Endodermal cell (in vitro differentiated cells): ENCODE data around the gene CCDC92B. TPM values are rescaled to one million over a fixed set of nuclear protein-coding genes. Genes with fewer than 3 reads are reported as not detected.

Source experiments
- DNase-seq: peaks from one replicate; pipeline ENCODE4 v3.0.0-alpha.2; 2017
- H3K27ac ChIP-seq: 2 replicates; pipeline ENCODE4 v1.5.1; 2013; ENCODE audit warnings: mild to moderate bottlenecking, low read depth, low read length, moderate library complexity
- H3K27me3 ChIP-seq: 2 replicates; pipeline ENCODE4 v1.6.1; 2013; ENCODE audit warnings: mild to moderate bottlenecking, low read length, moderate library complexity; ENCODE audit not compliant: insufficient read depth, control insufficient read depth, poor library complexity, severe bottlenecking
- H3K36me3 ChIP-seq: 2 replicates; pipeline ENCODE4 v1.7.0; 2013; ENCODE audit warnings: mild to moderate bottlenecking, low read length, moderate library complexity; ENCODE audit not compliant: control insufficient read depth, insufficient read depth
- H3K4me1 ChIP-seq: one replicate; pipeline ENCODE4 v1.7.0; 2013; ENCODE audit warnings: low read length; ENCODE audit not compliant: control insufficient read depth, insufficient read depth
- H3K4me3 ChIP-seq: 2 replicates; pipeline ENCODE4 v1.5.1; 2013; ENCODE audit warnings: mild to moderate bottlenecking, low read length, moderate library complexity
- H3K9ac ChIP-seq: 2 replicates; pipeline ENCODE4 v1.6.1; 2013; ENCODE audit warnings: mild to moderate bottlenecking, low read length, moderate library complexity; ENCODE audit not compliant: poor library complexity, severe bottlenecking; ENCODE audit errors: extremely low read depth
- H3K9me3 ChIP-seq: 2 replicates; pipeline ENCODE4 v1.6.1; 2013; ENCODE audit warnings: mild to moderate bottlenecking, low read length, moderate library complexity; ENCODE audit not compliant: control insufficient read depth
- H3K27ac Mint-ChIP-seq: 2 replicates; pipeline ENCODE4 v1.8.0; 2020; ENCODE audit warnings: mixed read lengths
- H3K27me3 Mint-ChIP-seq: 2 replicates; pipeline ENCODE4 v1.8.0; 2021; ENCODE audit warnings: mild to moderate bottlenecking, mixed read lengths; ENCODE audit not compliant: insufficient read depth
- H3K36me3 Mint-ChIP-seq: 2 replicates; pipeline ENCODE4 v1.8.0; 2020; ENCODE audit warnings: low read depth, mixed read lengths
- H3K4me1 Mint-ChIP-seq: 2 replicates; pipeline ENCODE4 v1.8.0; 2020; ENCODE audit warnings: mixed read lengths
- H3K4me3 Mint-ChIP-seq: 2 replicates; pipeline ENCODE4 v1.8.0; 2020; ENCODE audit warnings: mild to moderate bottlenecking, moderate library complexity, mixed read lengths
- H3K9me3 Mint-ChIP-seq: 2 replicates; pipeline ENCODE4 v1.8.0; 2020; ENCODE audit warnings: mild to moderate bottlenecking, mixed read lengths
- WGBS, 2 experiments: methylation state at CpG; one replicate each; pipeline versions ENCODE4 v1.1.5 to v1.1.7; 2013; ENCODE audit warnings: missing lambda C conversion rate in 2 of 2, mixed read lengths in 1 of 2; ENCODE audit not compliant: insufficient coverage in 1 of 2, insufficient read length in 1 of 2; 5-methylcytosine and 5-hydroxymethylcytosine counted together
- total RNA-seq, 2 donors: library from RNA; stranded (reverse); fragmentation: NEBNext Ultra II Directional in 1 of 2; extraction: Animal tissue kit (Norgen Biotek cat#: 25700) in 1 of 2; gene quantifications; 2 replicates in 1 of 2; 3 replicates in 1 of 2; pipeline ENCODE4 v1.2.1, GENCODE V29; 2021
- TF ChIP-seq, protein P1 (sequence below): fragments of 200-600 bp; sonication (generic); conservative IDR thresholded peaks from 2 replicates; pipeline ENCODE4 v1.5.0; 2021; ENCODE audit warnings: antibody characterized with exemption, mild to moderate bottlenecking

The CCDC92B gene
- total RNA-seq, 2 donors from 2014 or later = 4.3 to 5.8 TPM

- H3K27me3 ChIP-seq = no peaks in the 10 kb centered on the region
- H3K4me3 ChIP-seq = no peak overlapping the region
- no peak for DNase-seq
- Mint-ChIP-seq H3K36me3 (no peaks in the 10 kb centered on the region), H3K27ac (no peak overlapping the region), H3K27me3 (peaks cover 29% of the 10 kb centered on the region), H3K4me3 (no peak overlapping the region), H3K4me1 (peaks cover 4% of the 10 kb centered on the region), H3K9me3 (no peaks in the 10 kb centered on the region)
- no peak overlapping the region for H3K9ac ChIP-seq
- 82 to 83% methylated on average over 2 to 6 of the region's 6 CpGs for WGBS, 2 experiments
- H3K27ac ChIP-seq = no peak overlapping the region
- H3K9me3 ChIP-seq = no peaks in the 10 kb centered on the region
- TF ChIP-seq, protein P1, sequence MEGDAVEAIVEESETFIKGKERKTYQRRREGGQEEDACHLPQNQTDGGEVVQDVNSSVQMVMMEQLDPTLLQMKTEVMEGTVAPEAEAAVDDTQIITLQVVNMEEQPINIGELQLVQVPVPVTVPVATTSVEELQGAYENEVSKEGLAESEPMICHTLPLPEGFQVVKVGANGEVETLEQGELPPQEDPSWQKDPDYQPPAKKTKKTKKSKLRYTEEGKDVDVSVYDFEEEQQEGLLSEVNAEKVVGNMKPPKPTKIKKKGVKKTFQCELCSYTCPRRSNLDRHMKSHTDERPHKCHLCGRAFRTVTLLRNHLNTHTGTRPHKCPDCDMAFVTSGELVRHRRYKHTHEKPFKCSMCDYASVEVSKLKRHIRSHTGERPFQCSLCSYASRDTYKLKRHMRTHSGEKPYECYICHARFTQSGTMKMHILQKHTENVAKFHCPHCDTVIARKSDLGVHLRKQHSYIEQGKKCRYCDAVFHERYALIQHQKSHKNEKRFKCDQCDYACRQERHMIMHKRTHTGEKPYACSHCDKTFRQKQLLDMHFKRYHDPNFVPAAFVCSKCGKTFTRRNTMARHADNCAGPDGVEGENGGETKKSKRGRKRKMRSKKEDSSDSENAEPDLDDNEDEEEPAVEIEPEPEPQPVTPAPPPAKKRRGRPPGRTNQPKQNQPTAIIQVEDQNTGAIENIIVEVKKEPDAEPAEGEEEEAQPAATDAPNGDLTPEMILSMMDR = no peak
- no peaks in the 10 kb centered on the region for H3K36me3 ChIP-seq
- H3K4me1 ChIP-seq = no peaks in the 10 kb centered on the region
Measured at GRCh38 chr17:2778489-2778888, 29.0 kb upstream of the CCDC92B start.

DNA sequence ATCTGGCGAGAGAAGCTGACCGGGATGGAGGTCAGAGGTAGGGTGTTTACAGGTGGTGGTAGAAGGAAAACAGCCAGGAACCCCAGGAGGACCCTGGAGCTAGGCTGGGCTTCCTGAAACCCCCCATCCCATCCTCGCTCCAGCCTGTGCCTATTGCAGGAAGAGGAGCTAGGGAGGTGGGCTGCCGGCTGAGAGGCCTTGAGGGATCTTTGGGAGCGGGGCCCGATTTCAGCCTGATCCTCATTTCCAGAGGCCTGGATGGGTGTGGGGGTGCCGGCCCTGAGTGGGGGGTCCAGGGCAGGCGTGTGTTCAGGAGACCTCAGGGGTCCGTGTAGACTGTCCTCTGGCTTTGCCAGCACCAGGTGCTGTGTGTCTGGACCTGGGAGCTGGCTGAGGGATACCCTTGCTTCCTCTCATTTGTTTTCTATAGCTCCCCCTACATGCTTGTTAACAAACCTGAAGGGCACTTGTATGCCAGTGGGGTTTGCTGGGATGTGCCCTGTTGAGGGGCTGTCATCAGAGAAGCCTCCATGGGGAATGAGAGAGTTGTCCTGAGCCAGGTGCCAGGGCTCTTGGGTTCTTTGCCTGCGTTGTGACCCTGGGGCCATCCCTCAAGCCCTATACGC lies 27.9 kb upstream of the CCDC92B start:
- Histone ChIP-seq H3K4me3 (peak overlapping the region; percentile 87), H3K9ac (no peak overlapping the region), H3K9me3 (no peaks in the 10 kb centered on the region), H3K27me3 (peaks cover 4% of the 10 kb centered on the region), H3K36me3 (no peaks in the 10 kb centered on the region), H3K4me1 (no peaks in the 10 kb centered on the region), H3K27ac (no peak overlapping the region)
- peaks cover 33% of the 10 kb centered on the region for H3K27me3 Mint-ChIP-seq
- 26 to 33% methylated on average over 3 to 11 of the region's 11 CpGs for WGBS, 2 experiments
- peak overlapping the region; percentile 77 for H3K4me3 Mint-ChIP-seq
- H3K36me3 Mint-ChIP-seq = no peaks in the 10 kb centered on the region
- peak; percentile 84 for DNase-seq
- TF ChIP-seq, protein P1 = peak; percentile 40
- H3K4me1 Mint-ChIP-seq = peaks cover 4% of the 10 kb centered on the region
- H3K27ac Mint-ChIP-seq = peak overlapping the region; percentile 80
- H3K9me3 Mint-ChIP-seq = no peaks in the 10 kb centered on the region

GRCh38 chr17:2776589-2777241 lies 27.3 kb upstream of the CCDC92B start:
- peak overlapping the region; percentile 77 for H3K4me3 Mint-ChIP-seq
- H3K36me3 Mint-ChIP-seq = no peaks in the 10 kb centered on the region
- peaks cover 33% of the 10 kb centered on the region for H3K27me3 Mint-ChIP-seq
- H3K27ac ChIP-seq = no peak overlapping the region
- no peaks in the 10 kb centered on the region for H3K4me1 ChIP-seq
- H3K36me3 ChIP-seq = no peaks in the 10 kb centered on the region
- H3K4me1 Mint-ChIP-seq = peaks cover 4% of the 10 kb centered on the region
- H3K4me3 ChIP-seq = peak overlapping the region; percentile 87
- no peaks in the 10 kb centered on the region for H3K9me3 Mint-ChIP-seq
- peak; percentile 93 for DNase-seq
- peak overlapping the region; percentile 80 for H3K27ac Mint-ChIP-seq
- H3K9ac ChIP-seq = no peak overlapping the region
- no peaks in the 10 kb centered on the region for H3K9me3 ChIP-seq
- 0 to 1% methylated on average over 4 to 68 of the region's 80 CpGs for WGBS, 2 experiments
- H3K27me3 ChIP-seq = peaks cover 4% of the 10 kb centered on the region
- TF ChIP-seq, protein P1 = no peak
